Measurements from ENCODE around the gene PYDC1. TPM values are rescaled to one million over a fixed set of nuclear protein-coding genes. Genes with fewer than 3 reads are reported as not detected.

The PYDC1 gene
- total and polyA plus RNA-seq, 2 of the 13 experiments (the other 11 are each of a cell fraction or from before 2014, with no cell fraction given): not detected

GRCh38 chr16:31206776-31207175 lies 10.2 kb downstream of the PYDC1 start (continued):
- TF ChIP-seq NR2F1 (CRISPR knock-in tag; IDR thresholded peaks at IDR 0.05) (peak; percentile 55 to 62), EZH2 (conservative IDR thresholded peaks at IDR 0.05; ENCODE audit: low read depth, low read length) (no peak), ATF4 (CRISPR knock-in tag; IDR thresholded peaks at IDR 0.05) (peak in 1 of 2 experiments; percentile 67; a peak in 1 of 4 replicates), HOXA7 (CRISPR knock-in tag; IDR thresholded peaks at IDR 0.05) (no peak), NCOA2 (CRISPR knock-in tag; IDR thresholded peaks at IDR 0.05) (peak; percentile 66; the same call in 1 of the 2 replicates), XRCC5 (optimal IDR thresholded peaks at IDR 0.05; ENCODE audit: low read length) (no peak), ESRRA (CRISPR knock-in tag; IDR thresholded peaks at IDR 0.05; ENCODE audit: low read depth) (peak; percentile 78; the same call in 1 of the 2 replicates), SETDB1 (CRISPR knock-in tag; IDR thresholded peaks at IDR 0.05; ENCODE audit: borderline replicate concordance) (no peak), KDM4B (CRISPR knock-in tag; IDR thresholded peaks at IDR 0.05) (0 out of 2 replicates have a peak, but pooled peaks have one; percentile 19), GMEB1 (CRISPR knock-in tag; IDR thresholded peaks at IDR 0.05; ENCODE audit: borderline replicate concordance) (no peak), ZBTB7B (CRISPR knock-in tag; IDR thresholded peaks at IDR 0.05) (0 out of 2 replicates have a peak, but pooled peaks have one; percentile 25), RARA (CRISPR knock-in tag; IDR thresholded peaks at IDR 0.05) (peak; percentile 62), MBNL3 (CRISPR knock-in tag; conservative IDR thresholded peaks at IDR 0.05) (no peak), ZNF230 (CRISPR knock-in tag; IDR thresholded peaks at IDR 0.05) (no peak), CBX2 (IDR thresholded peaks at IDR 0.05; ENCODE audit: low read depth, low read length) (no peak), CBX2 (CRISPR knock-in tag; IDR thresholded peaks at IDR 0.05; ENCODE audit: low read depth) (no peak), NONO (IDR thresholded peaks at IDR 0.05) (no peak), NONO (CRISPR knock-in tag; conservative IDR thresholded peaks at IDR 0.05) (no peak), ARID4A (CRISPR knock-in tag; IDR thresholded peaks at IDR 0.05; ENCODE audit: borderline replicate concordance) (peak; percentile 24; the same call in 1 of the 2 replicates), SNAPC2 (CRISPR knock-in tag; IDR thresholded peaks at IDR 0.05) (no peak), ZNF709 (CRISPR knock-in tag; IDR thresholded peaks at IDR 0.05) (no peak), ONECUT2 (CRISPR knock-in tag; IDR thresholded peaks at IDR 0.05) (no peak), FUBP1 (CRISPR knock-in tag; IDR thresholded peaks at IDR 0.05; ENCODE audit: borderline replicate concordance) (no peak)

Data from HepG2 (cell line).